Measurements from ENCODE around the gene SUZ12. TPM values are rescaled to one million over a fixed set of nuclear protein-coding genes. Genes with fewer than 3 reads are reported as not detected.
"Not testable (repeated sequence)": the region's sequence is repeated elsewhere in the genome, so short reads cannot be mapped to it uniquely, and the experiment has no call there.

SUZ12 gene
- total RNA-seq, 1 donor from 2014 or later, result 23.8 TPM

DNA sequence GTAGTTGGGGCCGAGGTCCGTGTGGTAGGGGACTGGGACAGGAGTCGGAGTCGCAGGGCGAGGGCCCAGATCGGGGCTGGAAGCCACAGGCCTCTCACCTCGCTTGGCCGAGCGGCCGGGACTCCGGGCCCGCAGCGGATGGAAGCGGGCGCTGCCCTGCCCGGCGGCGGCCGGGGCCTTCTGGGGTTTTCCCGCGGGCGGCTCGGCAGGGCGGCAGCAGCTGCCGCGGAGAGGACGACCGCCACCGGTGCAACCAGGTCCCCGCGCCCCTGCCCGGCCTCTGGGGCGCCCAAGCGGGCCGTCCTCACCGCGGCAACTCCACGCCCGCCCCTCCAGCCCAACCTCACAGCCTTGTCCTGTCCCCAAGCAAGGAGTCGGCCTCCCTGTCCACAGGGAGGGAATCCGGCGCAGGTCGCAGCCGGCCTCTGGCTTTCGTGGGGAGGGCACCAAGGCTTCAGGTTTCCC, 19.7 kb upstream of the SUZ12 start:
- Mint-ChIP-seq H3K4me1 (ENCODE audit: low read depth, unreplicated experiment) (no peaks in the 10 kb centered on the region), H3K36me3 (ENCODE audit: unreplicated experiment) (no peaks in the 10 kb centered on the region), H3K27me3 (ENCODE audit: unreplicated experiment) (peaks cover 4% of the 10 kb centered on the region), H3K27ac (ENCODE audit: unreplicated experiment) (no peak overlapping the region), H3K4me3 (ENCODE audit: unreplicated experiment) (no peak overlapping the region), H3K9me3 (ENCODE audit: unreplicated experiment) (no peaks in the 10 kb centered on the region)
- TF ChIP-seq, protein P1, sequence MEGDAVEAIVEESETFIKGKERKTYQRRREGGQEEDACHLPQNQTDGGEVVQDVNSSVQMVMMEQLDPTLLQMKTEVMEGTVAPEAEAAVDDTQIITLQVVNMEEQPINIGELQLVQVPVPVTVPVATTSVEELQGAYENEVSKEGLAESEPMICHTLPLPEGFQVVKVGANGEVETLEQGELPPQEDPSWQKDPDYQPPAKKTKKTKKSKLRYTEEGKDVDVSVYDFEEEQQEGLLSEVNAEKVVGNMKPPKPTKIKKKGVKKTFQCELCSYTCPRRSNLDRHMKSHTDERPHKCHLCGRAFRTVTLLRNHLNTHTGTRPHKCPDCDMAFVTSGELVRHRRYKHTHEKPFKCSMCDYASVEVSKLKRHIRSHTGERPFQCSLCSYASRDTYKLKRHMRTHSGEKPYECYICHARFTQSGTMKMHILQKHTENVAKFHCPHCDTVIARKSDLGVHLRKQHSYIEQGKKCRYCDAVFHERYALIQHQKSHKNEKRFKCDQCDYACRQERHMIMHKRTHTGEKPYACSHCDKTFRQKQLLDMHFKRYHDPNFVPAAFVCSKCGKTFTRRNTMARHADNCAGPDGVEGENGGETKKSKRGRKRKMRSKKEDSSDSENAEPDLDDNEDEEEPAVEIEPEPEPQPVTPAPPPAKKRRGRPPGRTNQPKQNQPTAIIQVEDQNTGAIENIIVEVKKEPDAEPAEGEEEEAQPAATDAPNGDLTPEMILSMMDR (IDR thresholded peaks at IDR 0.05; ENCODE audit: partially characterized antibody, unreplicated experiment), result no peak
- DNase-seq, result no peak

- not testable (repeated sequence) for H3K9me3 Mint-ChIP-seq (ENCODE audit: unreplicated experiment); H3K27me3 Mint-ChIP-seq (ENCODE audit: unreplicated experiment); H3K27ac Mint-ChIP-seq (ENCODE audit: unreplicated experiment); H3K4me1 Mint-ChIP-seq (ENCODE audit: low read depth, unreplicated experiment); DNase-seq; H3K36me3 Mint-ChIP-seq (ENCODE audit: unreplicated experiment); H3K4me3 Mint-ChIP-seq (ENCODE audit: unreplicated experiment)
Measured at GRCh38 chr17:31917721-31918120, 19.1 kb upstream of the SUZ12 start.

- Mint-ChIP-seq H3K9me3 (ENCODE audit: unreplicated experiment) (no peaks in the 10 kb centered on the region), H3K4me1 (ENCODE audit: low read depth, unreplicated experiment) (no peaks in the 10 kb centered on the region), H3K27me3 (ENCODE audit: unreplicated experiment) (peaks cover 4% of the 10 kb centered on the region), H3K27ac (ENCODE audit: unreplicated experiment) (no peak overlapping the region), H3K36me3 (ENCODE audit: unreplicated experiment) (no peaks in the 10 kb centered on the region), H3K4me3 (ENCODE audit: unreplicated experiment) (no peak overlapping the region)
- TF ChIP-seq, protein P1 (IDR thresholded peaks at IDR 0.05; ENCODE audit: partially characterized antibody, unreplicated experiment), result no peak
- DNase-seq, result no peak
Measured at GRCh38 chr17:31918701-31919128, 18.1 kb upstream of the SUZ12 start.

DNA sequence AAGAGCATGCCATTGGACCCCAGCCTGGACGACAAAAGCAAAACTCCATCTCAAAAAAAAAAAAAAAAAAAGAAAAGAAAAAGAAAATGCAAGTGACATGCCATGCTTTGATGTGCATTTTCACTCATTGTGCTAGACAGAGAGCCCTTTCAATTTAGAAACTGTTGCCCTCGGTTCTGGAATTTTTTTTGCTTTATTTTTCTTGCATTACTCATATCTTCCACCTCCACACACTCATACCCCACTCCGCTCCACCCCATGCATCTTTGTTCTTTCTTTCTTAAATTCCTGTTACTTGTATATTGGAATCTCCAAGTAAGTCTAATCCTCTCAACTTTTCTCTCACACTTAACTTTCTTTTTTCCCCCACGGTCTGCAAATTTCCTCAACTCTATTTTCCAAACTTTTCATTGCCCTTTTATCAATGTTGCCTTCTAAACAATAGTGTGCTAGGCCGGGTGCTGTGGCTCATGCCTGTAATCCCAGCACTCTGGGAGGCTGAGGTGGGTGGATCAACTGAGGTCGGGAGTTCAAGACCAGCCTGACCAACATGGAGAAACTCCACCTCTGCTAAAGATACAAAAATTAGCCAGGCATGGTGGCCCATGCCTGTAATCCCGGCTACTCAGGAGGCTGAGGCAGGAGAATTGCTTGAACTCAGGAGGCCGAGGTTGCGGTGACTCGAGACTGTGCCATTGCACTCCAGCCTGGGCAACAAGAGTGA, 16.8 kb upstream of the SUZ12 start:
- peaks cover 4% of the 10 kb centered on the region for H3K27me3 Mint-ChIP-seq (ENCODE audit: unreplicated experiment)
- no peak for DNase-seq
- no peaks in the 10 kb centered on the region for H3K9me3 Mint-ChIP-seq (ENCODE audit: unreplicated experiment)
- H3K36me3 Mint-ChIP-seq (ENCODE audit: unreplicated experiment), result no peaks in the 10 kb centered on the region
- H3K27ac Mint-ChIP-seq (ENCODE audit: unreplicated experiment), result no peak overlapping the region
- TF ChIP-seq, protein P1 (IDR thresholded peaks at IDR 0.05; ENCODE audit: partially characterized antibody, unreplicated experiment), result no peak
- no peak overlapping the region for H3K4me3 Mint-ChIP-seq (ENCODE audit: unreplicated experiment)
- H3K4me1 Mint-ChIP-seq (ENCODE audit: low read depth, unreplicated experiment), result no peaks in the 10 kb centered on the region

GRCh38 chr17:31926100-31926729, 10.6 kb upstream of the SUZ12 start:
- no peaks in the 10 kb centered on the region for H3K4me1 Mint-ChIP-seq (ENCODE audit: low read depth, unreplicated experiment)
- TF ChIP-seq, protein P1 (IDR thresholded peaks at IDR 0.05; ENCODE audit: partially characterized antibody, unreplicated experiment), result no peak
- peaks cover 2% of the 10 kb centered on the region for H3K27me3 Mint-ChIP-seq (ENCODE audit: unreplicated experiment)
- H3K27ac Mint-ChIP-seq (ENCODE audit: unreplicated experiment), result no peak overlapping the region
- DNase-seq, result no peak
- no peaks in the 10 kb centered on the region for H3K9me3 Mint-ChIP-seq (ENCODE audit: unreplicated experiment)
- H3K36me3 Mint-ChIP-seq (ENCODE audit: unreplicated experiment), result no peaks in the 10 kb centered on the region
- no peak overlapping the region for H3K4me3 Mint-ChIP-seq (ENCODE audit: unreplicated experiment)
